Duodenal mucosa (tissue), 2 donors: ENCODE results near the gene ALOX15.
"Not testable (repeated sequence)": the region's sequence is repeated elsewhere in the genome, so short reads cannot be mapped to it uniquely, and the experiment has no call there.

Experiments used
- H3K27ac ChIP-seq: one replicate; pipeline ENCODE4 v1.7.0; 2013; ENCODE audit warnings: low read depth, low read length
- H3K27me3 ChIP-seq, 2 donors: one replicate each; pipeline ENCODE4 v1.7.0; 2013; ENCODE audit warnings: low read length in 2 of 2, control low read depth in 1 of 2; ENCODE audit not compliant: insufficient read depth in 2 of 2, control insufficient read depth in 1 of 2
- H3K36me3 ChIP-seq, 2 donors: one replicate each; pipeline ENCODE4 v1.7.0; 2013; ENCODE audit warnings: low read length in 2 of 2, control low read depth in 1 of 2; ENCODE audit not compliant: insufficient read depth in 2 of 2, control insufficient read depth in 1 of 2
- H3K4me1 ChIP-seq, 2 donors: one replicate each; pipeline ENCODE4 v1.7.0; 2013; ENCODE audit warnings: low read length in 2 of 2, control low read depth in 1 of 2; ENCODE audit not compliant: insufficient read depth in 2 of 2, control insufficient read depth in 1 of 2
- H3K4me3 ChIP-seq, 2 donors: one replicate each; pipeline ENCODE4 v1.7.0; 2013; ENCODE audit warnings: low read length in 2 of 2, low read depth in 1 of 2
- H3K9ac ChIP-seq, 2 donors: one replicate each; pipeline ENCODE4 v1.7.0; 2013; ENCODE audit warnings: low read length in 2 of 2, low read depth in 1 of 2
- H3K9me3 ChIP-seq, 2 donors: one replicate each; pipeline ENCODE4 v1.7.0; 2013; ENCODE audit warnings: low read length in 2 of 2, control low read depth in 1 of 2; ENCODE audit not compliant: control insufficient read depth in 1 of 2

Gene ALOX15

GRCh38 chr17:4657678-4658077 lies 16.2 kb upstream of the ALOX15 start:
- Histone ChIP-seq H3K4me1 (no peaks in the 10 kb centered on the region), H3K27ac (no peak overlapping the region), H3K9me3 (no peaks in the 10 kb centered on the region), H3K9ac (no peak overlapping the region), H3K36me3 (no peaks in the 10 kb centered on the region), H3K27me3 (no peaks in the 10 kb centered on the region), H3K4me3 (no peak overlapping the region)

GRCh38 chr17:4655933-4656332 lies 14.5 kb upstream of the ALOX15 start:
- H3K4me3 ChIP-seq, H3K4me1 ChIP-seq, H3K9ac ChIP-seq, H3K36me3 ChIP-seq, H3K9me3 ChIP-seq, H3K27ac ChIP-seq, H3K27me3 ChIP-seq: not testable (repeated sequence)

GRCh38 chr17:4652997-4653396 lies 11.5 kb upstream of the ALOX15 start:
- H3K36me3 ChIP-seq: no peaks in the 10 kb centered on the region
- H3K27me3 ChIP-seq: no peaks in the 10 kb centered on the region
- H3K9ac ChIP-seq: no peak overlapping the region
- H3K27ac ChIP-seq: no peak overlapping the region
- no peaks in the 10 kb centered on the region for H3K9me3 ChIP-seq
- H3K4me3 ChIP-seq: no peak overlapping the region
- peaks cover 12 to 13% of the 10 kb centered on the region in 2 donors for H3K4me1 ChIP-seq

- Histone ChIP-seq H3K27ac (no peak overlapping the region), H3K4me3 (no peak overlapping the region), H3K36me3 (no peaks in the 10 kb centered on the region), H3K9ac (no peak overlapping the region), H3K4me1 (peaks cover 13 to 15% of the 10 kb centered on the region in 2 donors), H3K9me3 (no peaks in the 10 kb centered on the region), H3K27me3 (no peaks in the 10 kb centered on the region)
Measured at GRCh38 chr17:4648741-4649140, 7.3 kb upstream of the ALOX15 start.

GRCh38 chr17:4645642-4646041 lies 4.2 kb upstream of the ALOX15 start:
- Histone ChIP-seq H3K4me3 (no peak overlapping the region), H3K27me3 (peaks cover 17 to 21% of the 10 kb centered on the region in 2 donors), H3K4me1 (peaks cover 13 to 30% of the 10 kb centered on the region in 2 donors), H3K9ac (no peak overlapping the region), H3K27ac (no peak overlapping the region), H3K9me3 (no peaks in the 10 kb centered on the region), H3K36me3 (no peaks in the 10 kb centered on the region)

- no peaks in the 10 kb centered on the region for H3K9me3 ChIP-seq
- H3K4me3 ChIP-seq: no peak overlapping the region
- no peaks in the 10 kb centered on the region for H3K36me3 ChIP-seq
- peaks cover 8 to 23% of the 10 kb centered on the region in 2 donors for H3K4me1 ChIP-seq
- no peak overlapping the region for H3K27ac ChIP-seq
- no peak overlapping the region for H3K9ac ChIP-seq
- H3K27me3 ChIP-seq: peaks cover 25 to 27% of the 10 kb centered on the region in 2 donors
Measured at GRCh38 chr17:4643676-4644075, 2.2 kb upstream of the ALOX15 start.

GRCh38 chr17:4642286-4642685 lies 808 bp upstream of the ALOX15 start:
- no peaks in the 10 kb centered on the region for H3K36me3 ChIP-seq
- no peak overlapping the region for H3K27ac ChIP-seq
- H3K9ac ChIP-seq: no peak overlapping the region
- peaks cover 0 to 17% of the 10 kb centered on the region in 2 donors for H3K4me1 ChIP-seq
- H3K9me3 ChIP-seq: no peaks in the 10 kb centered on the region
- H3K4me3 ChIP-seq: no peak overlapping the region
- peaks cover 28 to 29% of the 10 kb centered on the region in 2 donors for H3K27me3 ChIP-seq

GRCh38 chr17:4640569-4641188 lies 799 bp downstream of the ALOX15 start:
- not testable (repeated sequence) for H3K9ac ChIP-seq, H3K4me3 ChIP-seq, H3K27ac ChIP-seq, H3K9me3 ChIP-seq, H3K36me3 ChIP-seq
- Histone ChIP-seq H3K27me3 (peaks cover 29 to 40% of the 10 kb centered on the region in 2 donors), H3K4me1 (peaks cover 0 to 20% of the 10 kb centered on the region in 2 donors)

- not testable (repeated sequence) for H3K9me3 ChIP-seq, H3K27ac ChIP-seq, H3K9ac ChIP-seq, H3K4me3 ChIP-seq, H3K36me3 ChIP-seq
- peaks cover 0 to 24% of the 10 kb centered on the region in 2 donors for H3K4me1 ChIP-seq
- peaks cover 32 to 44% of the 10 kb centered on the region in 2 donors for H3K27me3 ChIP-seq
Measured at GRCh38 chr17:4639301-4640059, 2.0 kb downstream of the ALOX15 start.

- H3K4me3 ChIP-seq, H3K27ac ChIP-seq, H3K36me3 ChIP-seq, H3K9ac ChIP-seq, H3K9me3 ChIP-seq: not testable (repeated sequence)
- Histone ChIP-seq H3K27me3 (peaks cover 32 to 46% of the 10 kb centered on the region in 2 donors), H3K4me1 (peaks cover 0 to 23% of the 10 kb centered on the region in 2 donors)
Measured at GRCh38 chr17:4638766-4639165, 2.7 kb downstream of the ALOX15 start.
